Nephron (organoid): Measurements from ENCODE around the gene NDFIP2.

Experiments used
- H3K27ac Mint-ChIP-seq, 3 experiments: 2 replicates each; pipeline ENCODE4 v1.8.0; 2020; ENCODE audit warnings: mixed read lengths in 3 of 3, mild to moderate bottlenecking in 2 of 3, moderate library complexity in 1 of 3
- H3K27me3 Mint-ChIP-seq: 2 replicates; pipeline ENCODE4 v1.8.0; 2021; ENCODE audit warnings: low read depth, mild to moderate bottlenecking, moderate library complexity, mixed read lengths
- H3K36me3 Mint-ChIP-seq: 2 replicates; pipeline ENCODE4 v1.8.0; 2020; ENCODE audit warnings: low read depth, mixed read lengths
- H3K4me1 Mint-ChIP-seq: 2 replicates; pipeline ENCODE4 v1.8.0; 2020; ENCODE audit warnings: mixed read lengths
- H3K4me3 Mint-ChIP-seq, 3 experiments: 2 replicates each; pipeline ENCODE4 v1.8.0; 2020; ENCODE audit warnings: mild to moderate bottlenecking in 3 of 3, mixed read lengths in 3 of 3, moderate library complexity in 2 of 3
- H3K9me3 Mint-ChIP-seq: 2 replicates; pipeline ENCODE4 v1.8.0; 2020; ENCODE audit warnings: mixed read lengths
- CTCF ChIP-seq, 3 experiments: fragments of 200-600 bp; sonication (generic); IDR thresholded peaks; one replicate each; pipeline ENCODE4 v1.5.0; 2021; ENCODE audit warnings: antibody characterized with exemption in 3 of 3; ENCODE audit not compliant: unreplicated experiment in 3 of 3

NDFIP2 gene

GRCh38 chr13:79512950-79513349, 32.0 kb downstream of the NDFIP2 start:
- Mint-ChIP-seq H3K27me3 (no peaks in the 10 kb centered on the region), H3K4me3 (no peak overlapping the region), H3K4me1 (peaks cover 4% of the 10 kb centered on the region), H3K36me3 (peaks cover 4% of the 10 kb centered on the region), H3K9me3 (no peaks in the 10 kb centered on the region), H3K27ac (no peak overlapping the region)
- TF ChIP-seq CTCF (IDR thresholded peaks at IDR 0.05; ENCODE audit: unreplicated experiment in 3 of 3), result no peak

- Mint-ChIP-seq H3K9me3 (no peaks in the 10 kb centered on the region), H3K27me3 (no peaks in the 10 kb centered on the region), H3K4me1 (no peaks in the 10 kb centered on the region), H3K27ac (no peak overlapping the region), H3K36me3 (no peaks in the 10 kb centered on the region), H3K4me3 (no peak overlapping the region)
- no peak for TF ChIP-seq CTCF (IDR thresholded peaks at IDR 0.05; ENCODE audit: unreplicated experiment in 3 of 3)
Measured at GRCh38 chr13:79516595-79516994, 35.6 kb downstream of the NDFIP2 start.

GRCh38 chr13:79519255-79519654, 38.3 kb downstream of the NDFIP2 start:
- H3K4me3 Mint-ChIP-seq, result no peak overlapping the region
- H3K27ac Mint-ChIP-seq, result no peak overlapping the region
- no peak for TF ChIP-seq CTCF (IDR thresholded peaks at IDR 0.05; ENCODE audit: unreplicated experiment in 3 of 3)
- peaks cover 8% of the 10 kb centered on the region for H3K36me3 Mint-ChIP-seq
- no peaks in the 10 kb centered on the region for H3K27me3 Mint-ChIP-seq
- H3K4me1 Mint-ChIP-seq, result peaks cover 4% of the 10 kb centered on the region
- H3K9me3 Mint-ChIP-seq, result no peaks in the 10 kb centered on the region

GRCh38 chr13:79522583-79522982, 41.6 kb downstream of the NDFIP2 start:
- Mint-ChIP-seq H3K36me3 (peaks cover 8% of the 10 kb centered on the region), H3K27me3 (no peaks in the 10 kb centered on the region), H3K27ac (no peak overlapping the region), H3K4me1 (peaks cover 4% of the 10 kb centered on the region), H3K9me3 (no peaks in the 10 kb centered on the region), H3K4me3 (no peak overlapping the region)
- TF ChIP-seq CTCF (IDR thresholded peaks at IDR 0.05; ENCODE audit: unreplicated experiment in 3 of 3), result no peak

- Mint-ChIP-seq H3K9me3 (no peaks in the 10 kb centered on the region), H3K36me3 (peaks cover 8% of the 10 kb centered on the region), H3K4me1 (peaks cover 4% of the 10 kb centered on the region), H3K27me3 (no peaks in the 10 kb centered on the region), H3K4me3 (no peak overlapping the region), H3K27ac (no peak overlapping the region)
- TF ChIP-seq CTCF (IDR thresholded peaks at IDR 0.05; ENCODE audit: unreplicated experiment in 3 of 3), result no peak
Measured at GRCh38 chr13:79525064-79525857, 44.3 kb downstream of the NDFIP2 start.

- no peak overlapping the region for H3K4me3 Mint-ChIP-seq
- H3K36me3 Mint-ChIP-seq, result peaks cover 10% of the 10 kb centered on the region
- no peak for TF ChIP-seq CTCF (IDR thresholded peaks at IDR 0.05; ENCODE audit: unreplicated experiment in 3 of 3)
- H3K27ac Mint-ChIP-seq, result no peak overlapping the region
- no peaks in the 10 kb centered on the region for H3K27me3 Mint-ChIP-seq
- H3K9me3 Mint-ChIP-seq, result no peaks in the 10 kb centered on the region
- peaks cover 7% of the 10 kb centered on the region for H3K4me1 Mint-ChIP-seq
Measured at GRCh38 chr13:79527698-79528097, 46.7 kb downstream of the NDFIP2 start.
